GM12874 (cell line): ENCODE results near the gene FOSB.

Experiments
- CTCF ChIP-seq: IDR thresholded peaks from 2 replicates; pipeline ENCODE4 v1.5.1; 2011; ENCODE audit warnings: low read depth, mild to moderate bottlenecking, control low read depth, low read length, moderate library complexity; ENCODE audit not compliant: insufficient read depth

The FOSB gene

GRCh38 chr19:45439569-45440258, 28.1 kb upstream of the FOSB start:
- TF ChIP-seq CTCF = peak; percentile 94

- no peak for TF ChIP-seq CTCF
Observed at GRCh38 chr19:45440259-45440638, 27.5 kb upstream of the FOSB start.

- no peak for TF ChIP-seq CTCF
Observed at GRCh38 chr19:45440873-45441654, 26.7 kb upstream of the FOSB start.

- TF ChIP-seq CTCF = no peak
Observed at GRCh38 chr19:45442408-45442777, 25.4 kb upstream of the FOSB start.

GRCh38 chr19:45442778-45443461, 24.9 kb upstream of the FOSB start:
- TF ChIP-seq CTCF = no peak

- no peak for TF ChIP-seq CTCF
Observed at GRCh38 chr19:45443462-45444317, 24.1 kb upstream of the FOSB start.
